HCT116 (cell line): ENCODE data around the gene C16orf78. TPM values are rescaled to one million over a fixed set of nuclear protein-coding genes. Genes with fewer than 3 reads are reported as not detected.

Source experiments
- ATAC-seq: fragments of 200-7000 bp; cut with Tn5 transposase; 2 replicates; pipeline ENCODE4 v1.9.1; 2020; ENCODE audit warnings: mild to moderate bottlenecking, moderate library complexity
- BruUV-seq: library from RNA; stranded (reverse); fragments of 400-500 nt; replicated peaks from 2 replicates; lab custom pipeline; 2021; lab: Mats Ljungman, UMichigan
- CTCF ChIA-PET: fragments of 300-600 bp; sonication (Branson Sonifier 250); formaldehyde crosslinking; loops from one replicate; lab custom pipeline; 2021; ENCODE audit warnings: antibody characterized with exemption; lab: Charles Lee
- POLR2A ChIA-PET: fragments of 300-600, 350-600 bp; sonication (Branson Sonifier 250); formaldehyde crosslinking; loops from one replicate; lab custom pipeline; 2021; ENCODE audit warnings: antibody characterized with exemption; lab: Charles Lee
- RAD21 ChIA-PET, 2 experiments: fragments of 300-600 bp; sonication (Branson Sonifier 250); formaldehyde crosslinking; loops; one replicate each; lab custom pipeline; 2023; ENCODE audit warnings: low total read pairs in 2 of 2; ENCODE audit not compliant: uncharacterized antibody in 2 of 2, unreplicated experiment in 2 of 2, low non-redundant PET in 1 of 2; lab: Charles Lee
- DNase-seq: peaks from one replicate; pipeline ENCODE4 v3.0.0-alpha.2; 2010; ENCODE audit warnings: low read depth, low spot score
- H2AFZ ChIP-seq: fragments of 200-600 bp; shearing (Covaris generic), sonication (generic); 2 replicates; pipeline ENCODE4 v1.6.1; 2017; ENCODE audit warnings: low read depth, mixed run types, mixed read lengths, antibody characterized with exemption, low read length; ENCODE audit not compliant: poor library complexity, severe bottlenecking
- H3K27ac ChIP-seq: 2 replicates; pipeline ENCODE4 v1.5.1; 2012; ENCODE audit warnings: low read depth, low read length
- H3K27me3 ChIP-seq: fragments of 200-600 bp; sonication (generic); 2 replicates; pipeline ENCODE4 v1.6.1; 2016; ENCODE audit warnings: mixed run types, low read length, mixed read lengths; ENCODE audit not compliant: insufficient read depth
- H3K36me3 ChIP-seq, 2 experiments: fragments of 200-500 bp in 1 of 2; fragments of 200-600 bp in 1 of 2; sonication (Bioruptor generic) in 1 of 2; sonication (generic) in 1 of 2; 2 replicates each; pipeline versions ENCODE4 v1.5.1 to v1.6.1; 2014 to 2016; ENCODE audit warnings: low read length in 2 of 2, inconsistent platforms in 1 of 2, mixed read lengths in 1 of 2, mixed run types in 1 of 2; ENCODE audit not compliant: insufficient read depth in 2 of 2, control insufficient read depth in 1 of 2
- H3K4me1 ChIP-seq, 2 experiments: fragments of 200-600 bp in 1 of 2; sonication (generic) in 1 of 2; 2 replicates each; pipeline versions ENCODE4 v1.5.1 to v1.6.1; 2012 to 2017; ENCODE audit warnings: low read length in 2 of 2, inconsistent platforms in 1 of 2, mild to moderate bottlenecking in 1 of 2, mixed read lengths in 1 of 2, mixed run types in 1 of 2, moderate library complexity in 1 of 2; ENCODE audit not compliant: insufficient read depth in 2 of 2, control insufficient read depth in 1 of 2
- H3K4me2 ChIP-seq: fragments of 200-600 bp; sonication (generic); 2 replicates; pipeline ENCODE4 v1.6.1; 2017; ENCODE audit warnings: mixed run types, low read length, mixed read lengths
- H3K4me3 ChIP-seq, 2 experiments: fragments of 200-600 bp in 1 of 2; sonication (generic) in 1 of 2; replicated peaks in 1 of 2; 2 replicates each; pipeline ENCODE4 v1.5.1; 2011 to 2016; ENCODE audit warnings: low read length in 2 of 2, control low read depth in 1 of 2, low read depth in 1 of 2, mild to moderate bottlenecking in 1 of 2, mixed read lengths in 1 of 2, mixed run types in 1 of 2
- H3K79me2 ChIP-seq: fragments of 200-600 bp; sonication (generic); 2 replicates; pipeline ENCODE4 v1.6.1; 2017; ENCODE audit warnings: mild to moderate bottlenecking, mixed run types, low read length, moderate library complexity, mixed read lengths; ENCODE audit not compliant: insufficient read depth
- H3K9ac ChIP-seq: fragments of 200-600 bp; sonication (generic); 2 replicates; pipeline ENCODE4 v1.6.1; 2016; ENCODE audit warnings: low read length, mixed read lengths
- H3K9me2 ChIP-seq: fragments of 200-600 bp; sonication (generic), shearing (Covaris generic); 2 replicates; pipeline ENCODE4 v1.6.1; 2017; ENCODE audit warnings: mixed run types, mild to moderate bottlenecking, moderate library complexity; ENCODE audit not compliant: insufficient read depth
- H3K9me3 ChIP-seq, 2 experiments: fragments of 200-500 bp in 1 of 2; fragments of 200-600 bp in 1 of 2; sonication (Bioruptor generic) in 1 of 2; sonication (generic) in 1 of 2; 2 replicates each; pipeline ENCODE4 v1.6.1; 2014 to 2017; ENCODE audit warnings: low read length in 2 of 2, mixed read lengths in 2 of 2, inconsistent platforms in 1 of 2, low read depth in 1 of 2, mild to moderate bottlenecking in 1 of 2, mixed run types in 1 of 2, moderate library complexity in 1 of 2; ENCODE audit not compliant: control insufficient read depth in 1 of 2, insufficient read depth in 1 of 2
- H4K20me1 ChIP-seq: fragments of 200-600 bp; sonication (generic), shearing (Covaris generic); 2 replicates; pipeline ENCODE4 v1.6.1; 2017; ENCODE audit warnings: mixed run types, mild to moderate bottlenecking, moderate library complexity; ENCODE audit not compliant: insufficient read depth
- CBX3 ChIP-seq: IDR thresholded peaks from 2 replicates; pipeline ENCODE4 v1.6.1; 2012; ENCODE audit warnings: low read depth
- EGR1 ChIP-seq: IDR thresholded peaks from 2 replicates; pipeline ENCODE4 v1.6.1; 2012; ENCODE audit warnings: low read depth
- ELF1 ChIP-seq: IDR thresholded peaks from 2 replicates; pipeline ENCODE4 v1.6.1; 2012; ENCODE audit warnings: low read depth, borderline replicate concordance
- EZH2 ChIP-seq: fragments of 200-600 bp; sonication (generic); IDR thresholded peaks from 2 replicates; pipeline ENCODE4 v1.6.1; 2017; ENCODE audit warnings: antibody characterized with exemption, mixed run types
- FOSL1 ChIP-seq: IDR thresholded peaks from 2 replicates; pipeline ENCODE4 v1.6.1; 2012; ENCODE audit warnings: low read depth
- POLR2A ChIP-seq: IDR thresholded peaks from 2 replicates; pipeline ENCODE4 v1.7.0; 2011; ENCODE audit warnings: borderline replicate concordance; ENCODE audit not compliant: insufficient read depth, insufficient read length; ENCODE audit errors: extremely low read depth
- POLR2AphosphoS5 ChIP-seq: IDR thresholded peaks from 2 replicates; pipeline ENCODE4 v1.6.1; 2011; ENCODE audit warnings: mild to moderate bottlenecking, low read depth, low read length, moderate library complexity
- RAD21 ChIP-seq: IDR thresholded peaks from 2 replicates; pipeline ENCODE4 v1.6.1; 2012; ENCODE audit warnings: low read depth, mild to moderate bottlenecking
- REST ChIP-seq: IDR thresholded peaks from 2 replicates; pipeline ENCODE4 v1.6.1; 2012; ENCODE audit warnings: low read depth
- SIN3A ChIP-seq: IDR thresholded peaks from 2 replicates; pipeline ENCODE4 v1.6.1; 2012; ENCODE audit warnings: low read depth
- SP1 ChIP-seq: IDR thresholded peaks from 2 replicates; pipeline ENCODE4 v1.6.1; 2012; ENCODE audit warnings: low read depth
- YY1 ChIP-seq: IDR thresholded peaks from 2 replicates; pipeline ENCODE4 v1.6.1; 2011; ENCODE audit warnings: low read length, low read depth, moderate library complexity, mild to moderate bottlenecking; ENCODE audit not compliant: insufficient replicate concordance; ENCODE audit errors: extremely low read depth
- ZBTB33 ChIP-seq: IDR thresholded peaks from 2 replicates; pipeline ENCODE4 v1.6.1; 2011; ENCODE audit warnings: mild to moderate bottlenecking, low read length, moderate library complexity; ENCODE audit not compliant: insufficient replicate concordance; ENCODE audit errors: extremely low read depth
- ZNF274 ChIP-seq: fragments of 200-500 bp; sonication (Bioruptor generic); IDR thresholded peaks from 2 replicates; pipeline ENCODE4 v1.6.1; 2014; ENCODE audit warnings: mild to moderate bottlenecking, low read depth, low read length, inconsistent platforms
- intact Hi-C: fragments of 100-400 bp; cut with micrococcal nuclease; formaldehyde crosslinking; loops from 2 replicates; pipeline ENCODE4 v1.10.0; 2022
- total RNA-seq: library from RNA; stranded (reverse); gene quantifications from one replicate; pipeline ENCODE4 v1.2.1, GENCODE V29; 2021; ENCODE audit not compliant: unreplicated experiment
- TF ChIP-seq, protein P1 (sequence below): IDR thresholded peaks from 2 replicates; pipeline ENCODE4 v1.6.1; 2012

C16orf78 gene
- total RNA-seq, 1 experiment from 2014 or later: not detected

DNA sequence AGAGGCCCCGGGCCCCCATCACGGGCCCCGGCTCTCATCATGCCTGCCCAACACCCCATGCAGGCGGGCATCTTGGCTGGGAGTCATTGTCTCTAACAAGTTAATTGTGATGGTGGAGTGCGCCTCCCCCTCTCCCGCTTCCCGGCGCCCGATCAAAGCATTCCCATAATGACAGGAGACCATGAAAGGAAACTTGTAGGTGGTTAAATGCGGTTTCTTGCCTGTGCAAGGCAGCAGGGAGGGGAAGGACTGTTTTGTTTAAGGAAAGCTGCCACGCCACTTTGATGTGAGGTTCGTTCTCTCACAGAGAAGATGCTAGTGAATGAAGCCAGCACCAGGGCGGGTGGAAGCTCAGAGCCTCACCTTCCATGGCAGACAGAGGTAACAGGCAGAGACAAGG lies 45.4 kb downstream of the C16orf78 start:
- ChIA-PET CTCF (interaction anchor here (0.7 to 1.2 kb wide), 2 partner anchors 11 to 73 kb away, joined by 3 read pairs; no protein-coding TSS in a partner anchor), RAD21 (no interaction called here), POLR2A (no interaction called here)
- no peaks in the 10 kb centered on the region for H3K36me3 ChIP-seq
- no peaks in the 10 kb centered on the region for H4K20me1 ChIP-seq
- H2AFZ ChIP-seq: no peak overlapping the region
- H3K27me3 ChIP-seq: peaks cover 26% of the 10 kb centered on the region
- no peak for TF ChIP-seq YY1
- no peak for TF ChIP-seq POLR2A
- TF ChIP-seq REST: no peak
- ATAC-seq: no peak
- H3K9ac ChIP-seq: no peak overlapping the region
- no peak for DNase-seq
- H3K79me2 ChIP-seq: no peaks in the 10 kb centered on the region
- H3K4me3 ChIP-seq: no peak overlapping the region
- H3K27ac ChIP-seq: no peak overlapping the region
- no peaks in the 10 kb centered on the region for H3K4me1 ChIP-seq
- no peak overlapping the region for H3K4me2 ChIP-seq
- no TSS peak for BruUV-seq
- no peaks in the 10 kb centered on the region for H3K9me3 ChIP-seq
- H3K9me2 ChIP-seq: no peaks in the 10 kb centered on the region
- intact Hi-C loops: no loop called here

DNA sequence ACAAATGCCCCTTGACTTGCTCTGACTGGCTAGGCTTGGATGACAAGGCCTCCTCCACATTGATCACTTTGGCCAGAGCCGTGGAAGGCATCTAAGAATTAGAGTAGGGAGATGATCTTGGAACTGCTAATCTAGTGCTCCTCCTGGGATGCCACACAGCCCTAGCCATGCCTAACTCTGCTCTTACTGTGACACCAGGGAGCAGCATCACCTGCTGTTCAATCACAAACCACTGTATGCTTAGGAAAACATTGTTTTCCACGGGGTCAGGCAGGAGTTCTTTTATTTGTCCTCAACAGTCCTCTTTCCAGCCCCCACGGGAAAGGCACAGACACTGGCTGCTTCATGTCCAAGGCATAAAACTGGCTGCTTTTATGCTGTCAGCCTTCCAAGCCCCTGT lies 46.3 kb downstream of the C16orf78 start:
- CTCF ChIA-PET: interaction anchor here (0.7 to 1.2 kb wide), 2 partner anchors 12 to 73 kb away, joined by 3 read pairs; no protein-coding TSS in a partner anchor
- TF ChIP-seq FOSL1: no peak
- TF ChIP-seq CBX3: no peak
- no peak for TF ChIP-seq POLR2A
- TF ChIP-seq RAD21: no peak
- TF ChIP-seq SP1: no peak
- no peak for TF ChIP-seq YY1
- TF ChIP-seq EGR1: no peak
- no peak for TF ChIP-seq ZNF274
- TF ChIP-seq ZBTB33: no peak
- no peak for TF ChIP-seq EZH2
- TF ChIP-seq, protein P1, sequence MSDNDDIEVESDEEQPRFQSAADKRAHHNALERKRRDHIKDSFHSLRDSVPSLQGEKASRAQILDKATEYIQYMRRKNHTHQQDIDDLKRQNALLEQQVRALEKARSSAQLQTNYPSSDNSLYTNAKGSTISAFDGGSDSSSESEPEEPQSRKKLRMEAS: no peak
- TF ChIP-seq POLR2AphosphoS5: no peak
- TF ChIP-seq SIN3A: no peak
- no peak for TF ChIP-seq ELF1

More for the DNA sequence above, 46.3 kb downstream of the C16orf78 start:
- no peak overlapping the region for H3K4me2 ChIP-seq
- no peak overlapping the region for H3K27ac ChIP-seq
- no peak overlapping the region for H2AFZ ChIP-seq
- no peaks in the 10 kb centered on the region for H3K9me2 ChIP-seq
- H3K27me3 ChIP-seq: peaks cover 26% of the 10 kb centered on the region
- H3K79me2 ChIP-seq: no peaks in the 10 kb centered on the region
- H3K36me3 ChIP-seq: no peaks in the 10 kb centered on the region
- H4K20me1 ChIP-seq: no peaks in the 10 kb centered on the region
- no peak overlapping the region for H3K9ac ChIP-seq
- no peaks in the 10 kb centered on the region for H3K4me1 ChIP-seq
- BruUV-seq: no TSS peak
- intact Hi-C loops: no loop called here
- RAD21 ChIA-PET: no interaction called here
- H3K4me3 ChIP-seq: no peak overlapping the region
- H3K9me3 ChIP-seq: no peaks in the 10 kb centered on the region
- no peak for ATAC-seq
- DNase-seq: no peak
- POLR2A ChIA-PET: no interaction called here
